ENCODE results near the gene CFAP97.
"Not testable (repeated sequence)": the region's sequence is repeated elsewhere in the genome, so short reads cannot be mapped to it uniquely, and the experiment has no call there.

CFAP97 gene

GRCh38 chr4:185142912-185143600 is 60.7 kb downstream of the CFAP97 start, which contains the start of gene SLC25A4:
TSS of gene SLC25A4 (plus strand) at chr4:185143266. CDS start at chr4:185143373, 107 bp downstream.
- DNase-seq (ENCODE audit: low read depth in 2 of 2): peak; percentile 71 to 79

- no peak for DNase-seq (ENCODE audit: low read depth in 2 of 2)
These were observed 61.3 kb downstream of the CFAP97 start for GRCh38 chr4:185142564-185142911.

GRCh38 chr4:185141777-185142176 is 62.0 kb downstream of the CFAP97 start:
- no peak for DNase-seq (ENCODE audit: low read depth in 2 of 2)

- no peak for DNase-seq (ENCODE audit: low read depth in 2 of 2)
These were observed 64.1 kb downstream of the CFAP97 start for GRCh38 chr4:185139736-185140135.

- DNase-seq (ENCODE audit: low read depth in 2 of 2): no peak
These were observed 65.6 kb downstream of the CFAP97 start for GRCh38 chr4:185138161-185138560.

- DNase-seq (ENCODE audit: low read depth in 2 of 2): no peak
These were observed 66.4 kb downstream of the CFAP97 start for GRCh38 chr4:185137233-185137925.

- no peak for DNase-seq (ENCODE audit: low read depth in 2 of 2)
These were observed 69.4 kb downstream of the CFAP97 start for GRCh38 chr4:185134307-185134869.

- peak in 1 of 2 donors; percentile 15 for DNase-seq (ENCODE audit: low read depth in 2 of 2)
These were observed 75.3 kb downstream of the CFAP97 start for GRCh38 chr4:185128272-185129119.

GRCh38 chr4:185127021-185127925 is 76.5 kb downstream of the CFAP97 start:
- no peak for DNase-seq (ENCODE audit: low read depth in 2 of 2)

- DNase-seq (ENCODE audit: low read depth in 2 of 2): no peak
These were observed 79.8 kb downstream of the CFAP97 start for GRCh38 chr4:185124006-185124405.

- no peak for DNase-seq (ENCODE audit: low read depth in 2 of 2)
These were observed 81.0 kb downstream of the CFAP97 start for GRCh38 chr4:185122681-185123345.

GRCh38 chr4:185120631-185120946 is 83.2 kb downstream of the CFAP97 start:
- no peak for DNase-seq (ENCODE audit: low read depth in 2 of 2)

GRCh38 chr4:185119927-185120630 is 83.7 kb downstream of the CFAP97 start:
- no peak for DNase-seq (ENCODE audit: low read depth in 2 of 2)

GRCh38 chr4:185119467-185119866 is 84.3 kb downstream of the CFAP97 start:
- not testable (repeated sequence) for DNase-seq (ENCODE audit: low read depth in 2 of 2)

- no peak for DNase-seq (ENCODE audit: low read depth in 2 of 2)
These were observed 84.9 kb downstream of the CFAP97 start for GRCh38 chr4:185118876-185119275.

GRCh38 chr4:185117300-185117934 is 86.4 kb downstream of the CFAP97 start:
- no peak for DNase-seq (ENCODE audit: low read depth in 2 of 2)

- no peak for DNase-seq (ENCODE audit: low read depth in 2 of 2)
These were observed 88.0 kb downstream of the CFAP97 start for GRCh38 chr4:185115827-185116232.

- no peak for DNase-seq (ENCODE audit: low read depth in 2 of 2)
These were observed 90.5 kb downstream of the CFAP97 start for GRCh38 chr4:185113340-185113739.

- DNase-seq (ENCODE audit: low read depth in 2 of 2): no peak
These were observed 91.7 kb downstream of the CFAP97 start for GRCh38 chr4:185112104-185112503.

Data from stimulated activated CD4-positive, alpha-beta T cell treated with anti-CD3 and anti-CD28 coated beads, Interleukin-1b, Interleukin-23, amount 100 ng/mL, for 4 hours (primary cell).